K562 (cell line): ENCODE measurements around the gene KNL1. TPM values are rescaled to one million over a fixed set of nuclear protein-coding genes. Genes with fewer than 3 reads are reported as not detected.

Experiments
- ATAC-seq: fragments of 200-7000 bp; cut with Tn5 transposase; 3 replicates; pipeline ENCODE4 v1.9.1; 2020; ENCODE audit warnings: moderate library complexity
- BruUV-seq: library from RNA; stranded (reverse); fragments of 400-500 nt; replicated peaks from 2 replicates; lab custom pipeline; 2021; lab: Mats Ljungman, UMichigan
- CTCF ChIA-PET: fragments of 300-600 bp; formaldehyde crosslinking; extraction: SDS; loops from one replicate; lab custom pipeline; 2021; ENCODE audit warnings: low intra/inter-chr PET ratio; lab: Yijun Ruan, JAX
- POLR2A ChIA-PET: fragments of 300-600, 350-650 bp; sonication (Branson Sonifier 250); formaldehyde crosslinking; extraction: SDS; loops from one replicate; lab custom pipeline; 2021; ENCODE audit warnings: antibody characterized with exemption, inconsistent platforms; lab: Yijun Ruan, JAX
- DNase-seq, 4 experiments: peaks; one replicate each; pipeline versions ENCODE4 v3.0.0 to v3.0.0-alpha.2; 2011 to 2018; ENCODE audit warnings: low spot score in 3 of 4, mixed read lengths in 3 of 4; ENCODE audit errors: extremely low read depth in 1 of 4
- FAIRE-seq: peaks from 2 replicates; lab custom pipeline; 2011; peaks lifted over from hg19 to GRCh38; lab: Jason Lieb, UNC
- H2AFZ ChIP-seq: 2 replicates; pipeline ENCODE4 v1.6.0; 2011; ENCODE audit warnings: low read depth, low read length, control low read depth, inconsistent platforms
- H3K27ac ChIP-seq: fragments of 200-600 bp; 3 replicates; pipeline ENCODE4 v1.8.0; 2011; ENCODE audit warnings: low read depth, mild to moderate bottlenecking, control low read depth, inconsistent platforms, low read length, moderate library complexity, mixed read lengths; ENCODE audit errors: extremely low read depth
- H3K27me3 ChIP-seq, 2 experiments: fragments of 300-600 bp in 1 of 2; 2 replicates in 1 of 2; 3 replicates in 1 of 2; pipeline versions ENCODE4 v1.6.0 to v1.8.0; 2011; ENCODE audit warnings: inconsistent platforms in 2 of 2, low read length in 2 of 2, mild to moderate bottlenecking in 1 of 2, mixed read lengths in 1 of 2, moderate library complexity in 1 of 2; ENCODE audit not compliant: control insufficient read depth in 2 of 2, insufficient read depth in 2 of 2
- H3K36me3 ChIP-seq: fragments of 300-600 bp; 3 replicates; pipeline ENCODE4 v1.8.0; 2011; ENCODE audit warnings: mild to moderate bottlenecking, low read length, inconsistent platforms; ENCODE audit not compliant: control insufficient read depth, insufficient read depth
- H3K4me1 ChIP-seq, 2 experiments: fragments of 200-600 bp in 1 of 2; replicated peaks in 1 of 2; 2 replicates in 1 of 2; 3 replicates in 1 of 2; pipeline versions ENCODE4 v1.5.1 to v1.8.0; 2011; ENCODE audit warnings: inconsistent platforms in 2 of 2, low read length in 2 of 2, mild to moderate bottlenecking in 1 of 2, mixed read lengths in 1 of 2, moderate library complexity in 1 of 2; ENCODE audit not compliant: control insufficient read depth in 2 of 2, insufficient read depth in 2 of 2
- H3K4me2 ChIP-seq: 2 replicates; pipeline ENCODE4 v1.6.1; 2011; ENCODE audit warnings: low read length, control low read depth, inconsistent platforms, mixed read lengths; ENCODE audit not compliant: insufficient read depth
- H3K4me3 ChIP-seq: fragments of 200-600 bp; sonication (generic), shearing (Covaris generic); 2 replicates; pipeline ENCODE4 v1.5.1; 2016; ENCODE audit warnings: control low read depth, inconsistent platforms
- H3K79me2 ChIP-seq: fragments of 200-600 bp; 3 replicates; pipeline ENCODE4 v1.8.0; 2011; ENCODE audit warnings: low read length, inconsistent platforms; ENCODE audit not compliant: control insufficient read depth, insufficient read depth
- H3K9ac ChIP-seq, 2 experiments: 2 replicates each; pipeline versions ENCODE4 v1.6.0 to v1.6.1; 2011; ENCODE audit warnings: low read depth in 2 of 2, low read length in 2 of 2, control low read depth in 1 of 2, inconsistent platforms in 1 of 2, mild to moderate bottlenecking in 1 of 2, mixed read lengths in 1 of 2; ENCODE audit not compliant: insufficient read depth in 1 of 2
- H3K9me1 ChIP-seq: one replicate; pipeline ENCODE4 v1.6.0; 2011; ENCODE audit warnings: inconsistent platforms, mild to moderate bottlenecking, low read length, moderate library complexity; ENCODE audit not compliant: control insufficient read depth, insufficient read depth
- H3K9me3 ChIP-seq: replicated peaks from 2 replicates; pipeline ENCODE4 v1.5.1; 2011; ENCODE audit warnings: low read depth, low read length, inconsistent platforms; ENCODE audit not compliant: control insufficient read depth, insufficient read depth
- H4K20me1 ChIP-seq: replicated peaks from 2 replicates; pipeline ENCODE4 v1.6.1; 2011; ENCODE audit warnings: low read length, inconsistent platforms, mixed read lengths; ENCODE audit not compliant: control insufficient read depth, insufficient read depth
- ARID2 ChIP-seq: fragments of 450-650 bp; IDR thresholded peaks from 2 replicates; pipeline ENCODE4 v1.6.1; 2017; ENCODE audit warnings: antibody characterized with exemption, mild to moderate bottlenecking
- CBX2 ChIP-seq: fragments of 200-600 bp; sonication (generic); IDR thresholded peaks from one replicate; pipeline ENCODE4 v1.6.1; 2012; ENCODE audit warnings: mild to moderate bottlenecking, low read length, inconsistent platforms; ENCODE audit not compliant: insufficient read depth, poor library complexity, severe bottlenecking
- CC2D1A ChIP-seq: fragments of 450-650 bp; IDR thresholded peaks from 2 replicates; pipeline ENCODE4 v1.6.1; 2017; ENCODE audit warnings: mild to moderate bottlenecking
- CCAR2 ChIP-seq: fragments of 200-400 bp; formaldehyde crosslinking; IDR thresholded peaks from 2 replicates; pipeline ENCODE4 v1.6.1; 2017; ENCODE audit warnings: mild to moderate bottlenecking, low read depth, low read length
- EHMT2 ChIP-seq: fragments of 450-650 bp; IDR thresholded peaks from 2 replicates; pipeline ENCODE4 v1.6.1; 2018; ENCODE audit warnings: antibody characterized with exemption
- FOXJ2 ChIP-seq: fragments of 200-800 bp; sonication (Bioruptor generic); IDR thresholded peaks from 2 replicates; pipeline ENCODE4 v1.6.1; 2016; ENCODE audit warnings: missing genetic modification characterization, missing compliant biosample characterization
- IRF1 ChIP-seq: sonication (generic); formaldehyde crosslinking; IDR thresholded peaks from 2 replicates; pipeline ENCODE4 v1.8.0; 2022; ENCODE audit warnings: missing genetic modification reagents, mild to moderate bottlenecking, borderline replicate concordance
- NFIC ChIP-seq: fragments of 450-650 bp; IDR thresholded peaks from 2 replicates; pipeline ENCODE4 v1.6.1; 2017; ENCODE audit warnings: mild to moderate bottlenecking, inconsistent platforms
- PHF20 ChIP-seq: fragments of 450-650 bp; IDR thresholded peaks from 2 replicates; pipeline ENCODE4 v1.6.1; 2018; ENCODE audit not compliant: partially characterized antibody
- RBM14 ChIP-seq: fragments of 200-400 bp; formaldehyde crosslinking; IDR thresholded peaks from 2 replicates; pipeline ENCODE4 v1.6.1; 2018; ENCODE audit warnings: low read depth, mild to moderate bottlenecking, low read length, moderate library complexity, borderline replicate concordance; ENCODE audit not compliant: insufficient read depth
- RBM22 ChIP-seq: fragments of 200-400 bp; formaldehyde crosslinking; IDR thresholded peaks from 2 replicates; pipeline ENCODE4 v1.6.1; 2018; ENCODE audit warnings: low read length, low read depth; ENCODE audit not compliant: poor library complexity, severe bottlenecking
- RFX5 ChIP-seq: IDR thresholded peaks from 2 replicates; pipeline ENCODE4 v1.6.1; 2011; ENCODE audit warnings: low read depth, mild to moderate bottlenecking, improper control_type of control experiment, low read length
- SIX5 ChIP-seq, 2 experiments: IDR thresholded peaks; 2 replicates each; pipeline ENCODE4 v1.6.1; 2011; ENCODE audit warnings: low read length in 2 of 2, borderline replicate concordance in 1 of 2, low read depth in 1 of 2, mild to moderate bottlenecking in 1 of 2, moderate library complexity in 1 of 2; ENCODE audit not compliant: insufficient read depth in 1 of 2
- SNAPC5 ChIP-seq: fragments of 250-450 bp; sonication (Bioruptor Pico); IDR thresholded peaks from 2 replicates; pipeline ENCODE4 v1.8.0; 2021; ENCODE audit warnings: moderate library complexity, mild to moderate bottlenecking, inconsistent platforms
- THRAP3 ChIP-seq: fragments of 450-650 bp; IDR thresholded peaks from 2 replicates; pipeline ENCODE4 v1.6.1; 2016; ENCODE audit warnings: mild to moderate bottlenecking, inconsistent platforms, borderline replicate concordance
- ZNF121 ChIP-seq: sonication (generic); formaldehyde crosslinking; conservative IDR thresholded peaks from 2 replicates; pipeline ENCODE4 v1.8.0; 2022; ENCODE audit warnings: missing genetic modification reagents
- WGBS: fragments of 100-300 bp; shearing (Covaris generic); methylation state at CpG from one replicate; pipeline ENCODE4 v1.1.6; 2016; ENCODE audit warnings: low coverage, mixed read lengths; ENCODE audit not compliant: insufficient coverage; ENCODE audit errors: missing lambda C conversion rate; 5-methylcytosine and 5-hydroxymethylcytosine counted together
- in situ Hi-C: fragments of 300-500 bp; cut with MboI; formaldehyde crosslinking; loops from 4 replicates; pipeline ENCODE4 v1.15.0; 2018; ENCODE audit warnings: inconsistent platforms, mixed read lengths
- intact Hi-C: fragments of 100-400 bp; cut with micrococcal nuclease; formaldehyde crosslinking; loops from 2 replicates; pipeline ENCODE4 v1.14.2; 2022
- polyA plus RNA-seq, 8 experiments: library from polyadenylated mRNA; depleted of rRNA in 4 of 8; stranded (reverse) in 5 of 8; unstranded in 3 of 8; fragments of >200 nt; fragmentation: Nextera tagmentation in 2 of 8; fragmentation: Illumina TruSeq in 1 of 8; extraction: Ambion mirVana in 2 of 8; extraction: Trizol in 1 of 8; gene quantifications; 2 replicates each; pipeline versions ENCODE4 v1.2.1 to v1.2.3, GENCODE V29; 2011 to 2014; ENCODE audit warnings: inconsistent platforms in 1 of 8, missing spikeins in 1 of 8
- total RNA-seq, 7 experiments: library from RNA; depleted of rRNA in 6 of 7; stranded (reverse); fragments of >200 nt in 6 of 7; fragmentation: Illumina TruSeq in 2 of 7; extraction: Trizol in 2 of 7; gene quantifications; 2 replicates each; pipeline versions ENCODE4 v1.2.1 to v1.2.3, GENCODE V29; 2011 to 2021; ENCODE audit warnings: low replicate concordance in 1 of 7

The KNL1 gene
- total and polyA plus RNA-seq, 9 of the 15 experiments (the other 6 are each of a cell fraction or from before 2014, with no cell fraction given): 14.5 to 65.4 (median 34.6) TPM

GRCh38 chr15:40595773-40596172 lies 1.7 kb downstream of the KNL1 start:
- ATAC-seq (no peak), DNase-seq (no peak), FAIRE-seq (no peak)
- H3K9me1 ChIP-seq: no peaks in the 10 kb centered on the region
- 24% methylated on average over 5 of the region's 5 CpGs for WGBS
- no peaks in the 10 kb centered on the region for H4K20me1 ChIP-seq
- peak overlapping the region; percentile 6; the same call in 1 of the 2 replicates for H2AFZ ChIP-seq
- peak overlapping the region in 1 of 2 experiments; percentile 85; a peak in 1 of 4 replicates for H3K9ac ChIP-seq
- no TSS peak for BruUV-seq
- no peak overlapping the region for H3K4me3 ChIP-seq
- H3K36me3 ChIP-seq: peaks cover 7% of the 10 kb centered on the region; the same call in 1 of the 3 replicates
- peak; percentile 65 for TF ChIP-seq NFIC
- TF ChIP-seq PHF20: no peak
- H3K79me2 ChIP-seq: peaks cover 67% of the 10 kb centered on the region
- peak overlapping the region; percentile 19; the same call in 1 of the 3 replicates for H3K27ac ChIP-seq
- H3K9me3 ChIP-seq: 0 out of 2 replicates have a peak, but pooled peaks cover 1% of the 10 kb centered on the region
- POLR2A ChIA-PET: interaction anchor here (1.3 kb wide), 1 partner anchor 10 kb away, joined by 3 read pairs; no protein-coding TSS in a partner anchor
- peak overlapping the region; percentile 87 for H3K4me2 ChIP-seq
- no peaks in the 10 kb centered on the region for H3K27me3 ChIP-seq
- intact Hi-C loops: loop anchor here (10.0 kb wide), 2 partner anchors 169 to 299 kb away; partner anchors contain the start of genes C15orf62, GCHFR and VPS18
- H3K4me1 ChIP-seq: peaks cover 9 to 12% of the 10 kb centered on the region in 2 experiments; a peak in 3 of 5 replicates
- in situ Hi-C loops: no loop called here
- CTCF ChIA-PET: no interaction called here

GRCh38 chr15:40597024-40597423 lies 3.0 kb downstream of the KNL1 start:
- WGBS: 85% methylated on average over 2 of the region's 2 CpGs
- ChIA-PET POLR2A (interaction anchor here (1.3 kb wide), 1 partner anchor 12 kb away, joined by 4 read pairs; no protein-coding TSS in a partner anchor), CTCF (no interaction called here)
- Histone ChIP-seq H3K4me2 (no peak overlapping the region), H3K27me3 (no peaks in the 10 kb centered on the region), H3K27ac (no peak overlapping the region), H3K4me1 (peaks cover 6 to 7% of the 10 kb centered on the region in 2 experiments; a peak in 3 of 5 replicates), H3K9me3 (0 out of 2 replicates have a peak, but pooled peaks cover 1% of the 10 kb centered on the region), H3K4me3 (no peak overlapping the region), H3K9me1 (no peaks in the 10 kb centered on the region), H3K36me3 (peaks cover 7% of the 10 kb centered on the region; the same call in 1 of the 3 replicates), H3K9ac (no peak overlapping the region), H4K20me1 (no peaks in the 10 kb centered on the region), H2AFZ (no peak overlapping the region), H3K79me2 (peaks cover 73% of the 10 kb centered on the region)
- ATAC-seq (no peak), FAIRE-seq (no peak), DNase-seq (no peak)
- no TSS peak for BruUV-seq
- intact Hi-C loops (loop anchor here (10.0 kb wide), 2 partner anchors 168 to 298 kb away; partner anchors contain the start of genes C15orf62, GCHFR and VPS18), in situ Hi-C loops (no loop called here)
- TF ChIP-seq SIX5 (IDR thresholded peaks at IDR 0.05; ENCODE audit: borderline replicate concordance in 1 of 2, insufficient read depth in 1 of 2, low read depth in 1 of 2, low read length in 2 of 2): no peak
- TF ChIP-seq RBM22: no peak
- TF ChIP-seq EHMT2: no peak
- no peak for TF ChIP-seq THRAP3
- no peak for TF ChIP-seq CBX2
- TF ChIP-seq SNAPC5: no peak
- TF ChIP-seq ARID2: no peak
- no peak for TF ChIP-seq FOXJ2
- no peak for TF ChIP-seq IRF1 (CRISPR knock-in tag)
- no peak for TF ChIP-seq RFX5
- no peak for TF ChIP-seq RBM14
- no peak for TF ChIP-seq CC2D1A
- no peak for TF ChIP-seq ZNF121 (CRISPR knock-in tag)
- no peak for TF ChIP-seq CCAR2
